ENCODE measurements around the gene DPP8. TPM values are rescaled to one million over a fixed set of nuclear protein-coding genes. Genes with fewer than 3 reads are reported as not detected.

DPP8 gene
- total RNA-seq, 1 experiment from 2014 or later = 22.9 TPM

GRCh38 chr15:65396283-65396964, 121.1 kb downstream of the DPP8 start:
- Histone ChIP-seq H3K36me3 (ENCODE audit: control insufficient read depth, insufficient read depth, low read length) (no peaks in the 10 kb centered on the region), H3K4me1 (no peaks in the 10 kb centered on the region), H3K9me3 (no peaks in the 10 kb centered on the region), H3K27me3 (replicated peaks; ENCODE audit: control insufficient read depth, insufficient read depth, low read length) (no peaks in the 10 kb centered on the region), H3K4me3 (ENCODE audit: low read depth, low read length) (no peak overlapping the region)
- H3K4me1 Mint-ChIP-seq (ENCODE audit: low read depth, unreplicated experiment) = no peaks in the 10 kb centered on the region
- ChIA-PET CTCF (interaction anchor here (0.6 kb wide), 1 partner anchor 344 kb away, joined by 3 read pairs; no protein-coding TSS in a partner anchor), POLR2A (no interaction called here)
- no peaks in the 10 kb centered on the region for H3K27me3 Mint-ChIP-seq (ENCODE audit: insufficient read depth, unreplicated experiment)
- no peaks in the 10 kb centered on the region for H3K9me3 Mint-ChIP-seq (ENCODE audit: unreplicated experiment)
- no peak overlapping the region for H3K4me3 Mint-ChIP-seq (ENCODE audit: unreplicated experiment)
- DNase-seq = no peak
- intact Hi-C loops (cut with micrococcal nuclease; ENCODE audit: unreplicated experiment) = no loop called here
- BruUV-seq (replicated peaks) = no TSS peak
- no peak for TF ChIP-seq CTCF (IDR thresholded peaks at IDR 0.05; ENCODE audit: insufficient read depth in 1 of 2, low read depth in 1 of 2, low read length in 1 of 2, severe bottlenecking in 1 of 2, unreplicated experiment in 1 of 2)
- H3K36me3 Mint-ChIP-seq (ENCODE audit: insufficient read depth, unreplicated experiment) = no peaks in the 10 kb centered on the region
- no peak overlapping the region for H3K27ac Mint-ChIP-seq (ENCODE audit: unreplicated experiment)

- H3K4me1 Mint-ChIP-seq (ENCODE audit: low read depth, unreplicated experiment) = no peaks in the 10 kb centered on the region
- CTCF ChIA-PET = no interaction called here
- intact Hi-C loops (cut with micrococcal nuclease; ENCODE audit: unreplicated experiment) = no loop called here
- no peak overlapping the region for H3K4me3 Mint-ChIP-seq (ENCODE audit: unreplicated experiment)
- H3K36me3 ChIP-seq (ENCODE audit: control insufficient read depth, insufficient read depth, low read length) = no peaks in the 10 kb centered on the region
- H3K27ac Mint-ChIP-seq (ENCODE audit: unreplicated experiment) = no peak overlapping the region
- H3K27me3 Mint-ChIP-seq (ENCODE audit: insufficient read depth, unreplicated experiment) = no peaks in the 10 kb centered on the region
- TF ChIP-seq CTCF (IDR thresholded peaks at IDR 0.05; ENCODE audit: insufficient read depth in 1 of 2, low read depth in 1 of 2, low read length in 1 of 2, severe bottlenecking in 1 of 2, unreplicated experiment in 1 of 2) = no peak
- H3K9me3 Mint-ChIP-seq (ENCODE audit: unreplicated experiment) = no peaks in the 10 kb centered on the region
- DNase-seq = no peak
- H3K27me3 ChIP-seq (replicated peaks; ENCODE audit: control insufficient read depth, insufficient read depth, low read length) = no peaks in the 10 kb centered on the region
- H3K4me3 ChIP-seq (ENCODE audit: low read depth, low read length) = no peak overlapping the region
- no TSS peak for BruUV-seq (replicated peaks)
- H3K36me3 Mint-ChIP-seq (ENCODE audit: insufficient read depth, unreplicated experiment) = no peaks in the 10 kb centered on the region
- no peaks in the 10 kb centered on the region for H3K9me3 ChIP-seq
- POLR2A ChIA-PET = no interaction called here
- H3K4me1 ChIP-seq = no peaks in the 10 kb centered on the region
Observed at GRCh38 chr15:65395567-65396202, 121.8 kb downstream of the DPP8 start.

DNA sequence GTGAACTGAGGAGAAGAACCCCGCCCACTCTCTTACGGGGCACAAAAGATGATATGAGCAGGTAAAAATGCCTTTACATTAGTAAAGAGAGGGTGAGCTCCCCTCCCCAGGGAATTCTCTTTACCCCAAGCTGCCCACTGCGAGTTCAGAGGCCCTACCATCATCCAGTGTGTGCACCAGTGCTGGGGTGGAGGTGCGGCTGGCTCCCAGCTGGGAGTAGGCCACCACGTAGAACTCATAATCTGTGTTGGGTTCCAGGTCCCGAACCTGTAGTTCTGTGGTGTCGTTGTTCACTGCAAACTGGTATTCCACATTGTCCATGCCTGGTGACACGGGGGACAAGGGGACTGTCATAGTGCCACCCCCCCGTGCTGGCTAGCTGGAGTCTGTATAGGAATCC, 122.6 kb downstream of the DPP8 start:
- TF ChIP-seq CTCF (IDR thresholded peaks at IDR 0.05; ENCODE audit: insufficient read depth in 1 of 2, low read depth in 1 of 2, low read length in 1 of 2, severe bottlenecking in 1 of 2, unreplicated experiment in 1 of 2) = no peak
- Mint-ChIP-seq H3K36me3 (ENCODE audit: insufficient read depth, unreplicated experiment) (no peaks in the 10 kb centered on the region), H3K27ac (ENCODE audit: unreplicated experiment) (no peak overlapping the region), H3K27me3 (ENCODE audit: insufficient read depth, unreplicated experiment) (no peaks in the 10 kb centered on the region), H3K9me3 (ENCODE audit: unreplicated experiment) (no peaks in the 10 kb centered on the region), H3K4me1 (ENCODE audit: low read depth, unreplicated experiment) (no peaks in the 10 kb centered on the region), H3K4me3 (ENCODE audit: unreplicated experiment) (no peak overlapping the region)
- DNase-seq = no peak
- BruUV-seq (replicated peaks) = no TSS peak
- no peaks in the 10 kb centered on the region for H3K27me3 ChIP-seq (replicated peaks; ENCODE audit: control insufficient read depth, insufficient read depth, low read length)
- CTCF ChIA-PET = no interaction called here
- intact Hi-C loops (cut with micrococcal nuclease; ENCODE audit: unreplicated experiment) = no loop called here
- POLR2A ChIA-PET = no interaction called here
- H3K4me1 ChIP-seq = no peaks in the 10 kb centered on the region
- no peak overlapping the region for H3K4me3 ChIP-seq (ENCODE audit: low read depth, low read length)
- no peaks in the 10 kb centered on the region for H3K9me3 ChIP-seq
- no peaks in the 10 kb centered on the region for H3K36me3 ChIP-seq (ENCODE audit: control insufficient read depth, insufficient read depth, low read length)
